ENCODE results near the gene COMT.

DNA sequence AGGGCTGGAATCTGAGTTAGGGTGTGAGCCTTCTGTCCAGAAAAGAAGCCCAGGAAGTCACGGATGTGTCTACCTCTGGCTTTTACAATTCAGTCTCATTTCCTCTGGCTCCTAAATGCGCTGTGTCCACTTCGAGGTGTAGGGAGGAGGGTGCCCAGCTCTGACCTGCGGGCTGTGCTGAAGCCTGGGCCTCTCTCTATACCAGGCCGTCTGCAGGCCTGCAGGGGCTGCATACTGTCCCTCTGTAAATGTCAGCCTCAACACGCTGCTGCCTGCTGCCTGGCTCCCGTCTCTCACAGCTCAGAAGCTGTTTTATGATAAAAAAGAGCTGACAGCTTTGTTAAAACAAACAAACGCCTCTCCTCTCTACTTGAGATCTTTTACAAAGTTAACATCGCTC lies 60.6 kb downstream of the COMT start:
- TF ChIP-seq, protein P1, sequence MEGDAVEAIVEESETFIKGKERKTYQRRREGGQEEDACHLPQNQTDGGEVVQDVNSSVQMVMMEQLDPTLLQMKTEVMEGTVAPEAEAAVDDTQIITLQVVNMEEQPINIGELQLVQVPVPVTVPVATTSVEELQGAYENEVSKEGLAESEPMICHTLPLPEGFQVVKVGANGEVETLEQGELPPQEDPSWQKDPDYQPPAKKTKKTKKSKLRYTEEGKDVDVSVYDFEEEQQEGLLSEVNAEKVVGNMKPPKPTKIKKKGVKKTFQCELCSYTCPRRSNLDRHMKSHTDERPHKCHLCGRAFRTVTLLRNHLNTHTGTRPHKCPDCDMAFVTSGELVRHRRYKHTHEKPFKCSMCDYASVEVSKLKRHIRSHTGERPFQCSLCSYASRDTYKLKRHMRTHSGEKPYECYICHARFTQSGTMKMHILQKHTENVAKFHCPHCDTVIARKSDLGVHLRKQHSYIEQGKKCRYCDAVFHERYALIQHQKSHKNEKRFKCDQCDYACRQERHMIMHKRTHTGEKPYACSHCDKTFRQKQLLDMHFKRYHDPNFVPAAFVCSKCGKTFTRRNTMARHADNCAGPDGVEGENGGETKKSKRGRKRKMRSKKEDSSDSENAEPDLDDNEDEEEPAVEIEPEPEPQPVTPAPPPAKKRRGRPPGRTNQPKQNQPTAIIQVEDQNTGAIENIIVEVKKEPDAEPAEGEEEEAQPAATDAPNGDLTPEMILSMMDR (IDR thresholded peaks at IDR 0.05) = no peak
- TF ChIP-seq POLR2A (IDR thresholded peaks at IDR 0.05) = no peak

Data from ovary (tissue), 3 donors.